Mucosa of descending colon (tissue), 3 donors: Measurements from ENCODE around the gene FGGY. TPM values are rescaled to one million over a fixed set of nuclear protein-coding genes. Genes with fewer than 3 reads are reported as not detected.

Source experiments
- ATAC-seq: fragments of 200-7000 bp; cut with Tn5 transposase; one replicate; pipeline ENCODE4 v1.9.1; 2020; ENCODE audit warnings: mild to moderate bottlenecking, moderate library complexity
- DNase-seq, 3 donors: peaks; one replicate each; pipeline ENCODE4 v3.0.0-alpha.2; 2020
- H3K36me3 ChIP-seq: fragments of 200-600 bp; one replicate; pipeline ENCODE4 v1.8.0; 2021; ENCODE audit warnings: low read depth, mild to moderate bottlenecking
- H3K4me1 ChIP-seq: fragments of 200-600 bp; one replicate; pipeline ENCODE4 v1.8.0; 2021; ENCODE audit warnings: low read depth, mild to moderate bottlenecking
- H3K4me3 ChIP-seq: fragments of 200-600 bp; one replicate; pipeline ENCODE4 v1.8.0; 2021; ENCODE audit warnings: mild to moderate bottlenecking
- H3K9me3 ChIP-seq: fragments of 200-600 bp; one replicate; pipeline ENCODE4 v1.8.0; 2021; ENCODE audit warnings: mild to moderate bottlenecking
- intact Hi-C, 2 donors: fragments of 100-400 bp; cut with DNase I in 1 of 2; cut with micrococcal nuclease in 1 of 2; formaldehyde crosslinking; loops; one replicate each; pipeline versions ENCODE4 v1.11.0 to v1.11.1; 2022; cut with DNase I, micrococcal nuclease
- total RNA-seq, 3 donors: library from RNA; stranded (reverse); fragmentation: NEBNext Ultra II Directional in 2 of 3; extraction: Animal tissue kit (Norgen Biotek cat#: 25700) in 2 of 3; gene quantifications; one replicate each; pipeline versions ENCODE4 v1.2.1 to v1.2.4, GENCODE V29; 2021 to 2023
- TF ChIP-seq, protein P1 (sequence below): fragments of 200-600 bp; IDR thresholded peaks from one replicate; pipeline ENCODE4 v1.8.0; 2022; ENCODE audit warnings: antibody characterized with exemption, mild to moderate bottlenecking
- donor health status: DM: no; HTN: no; CAD: no; lungs with moderate emphysema.
- donor health status: DM: no; HTN: no; CAD: no.
- donor health status: DM: no; HTN: yes; CAD: no.

Gene FGGY
- total RNA-seq, 3 donors from 2014 or later = 25.2 to 38.3 (median 36.6) TPM

- Histone ChIP-seq H3K4me1 (no peaks in the 10 kb centered on the region), H3K9me3 (peaks cover 11% of the 10 kb centered on the region), H3K36me3 (no peaks in the 10 kb centered on the region), H3K4me3 (no peak overlapping the region)
- TF ChIP-seq, protein P1, sequence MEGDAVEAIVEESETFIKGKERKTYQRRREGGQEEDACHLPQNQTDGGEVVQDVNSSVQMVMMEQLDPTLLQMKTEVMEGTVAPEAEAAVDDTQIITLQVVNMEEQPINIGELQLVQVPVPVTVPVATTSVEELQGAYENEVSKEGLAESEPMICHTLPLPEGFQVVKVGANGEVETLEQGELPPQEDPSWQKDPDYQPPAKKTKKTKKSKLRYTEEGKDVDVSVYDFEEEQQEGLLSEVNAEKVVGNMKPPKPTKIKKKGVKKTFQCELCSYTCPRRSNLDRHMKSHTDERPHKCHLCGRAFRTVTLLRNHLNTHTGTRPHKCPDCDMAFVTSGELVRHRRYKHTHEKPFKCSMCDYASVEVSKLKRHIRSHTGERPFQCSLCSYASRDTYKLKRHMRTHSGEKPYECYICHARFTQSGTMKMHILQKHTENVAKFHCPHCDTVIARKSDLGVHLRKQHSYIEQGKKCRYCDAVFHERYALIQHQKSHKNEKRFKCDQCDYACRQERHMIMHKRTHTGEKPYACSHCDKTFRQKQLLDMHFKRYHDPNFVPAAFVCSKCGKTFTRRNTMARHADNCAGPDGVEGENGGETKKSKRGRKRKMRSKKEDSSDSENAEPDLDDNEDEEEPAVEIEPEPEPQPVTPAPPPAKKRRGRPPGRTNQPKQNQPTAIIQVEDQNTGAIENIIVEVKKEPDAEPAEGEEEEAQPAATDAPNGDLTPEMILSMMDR = no peak
- intact Hi-C loops = no loop called here
- DNase-seq = no peak
- no peak for ATAC-seq
These were observed 6.0 kb downstream of the FGGY start for GRCh38 chr1:59302871-59303270.

GRCh38 chr1:59305188-59305587, 8.3 kb downstream of the FGGY start:
- no peaks in the 10 kb centered on the region for H3K4me1 ChIP-seq
- peaks cover 11% of the 10 kb centered on the region for H3K9me3 ChIP-seq
- H3K36me3 ChIP-seq = no peaks in the 10 kb centered on the region
- intact Hi-C loops = no loop called here
- DNase-seq = no peak
- H3K4me3 ChIP-seq = no peak overlapping the region
- no peak for ATAC-seq
- TF ChIP-seq, protein P1 = no peak

GRCh38 chr1:59307591-59307990, 10.7 kb downstream of the FGGY start:
- TF ChIP-seq, protein P1 = no peak
- H3K9me3 ChIP-seq = peaks cover 11% of the 10 kb centered on the region
- no peak for ATAC-seq
- H3K4me1 ChIP-seq = no peaks in the 10 kb centered on the region
- DNase-seq = no peak
- H3K4me3 ChIP-seq = no peak overlapping the region
- intact Hi-C loops = no loop called here
- H3K36me3 ChIP-seq = no peaks in the 10 kb centered on the region

DNA sequence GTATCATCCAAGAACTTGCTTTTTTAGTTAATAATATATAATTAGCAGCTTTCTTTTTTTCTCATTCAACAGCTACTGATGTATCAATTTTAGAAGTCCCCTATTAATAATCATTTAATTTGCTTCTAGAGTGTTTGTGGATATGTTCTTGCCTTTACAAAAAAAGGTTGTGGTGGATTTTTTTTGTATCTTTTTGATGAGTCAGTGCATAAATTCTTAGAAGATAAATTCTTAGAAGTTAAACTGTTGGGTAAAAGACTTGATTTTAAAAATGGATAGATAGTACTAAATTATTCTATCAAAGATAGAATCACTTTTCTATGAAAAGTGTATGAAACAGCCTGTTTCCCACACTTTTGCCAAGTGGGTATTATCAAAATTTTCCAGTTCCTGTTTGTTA, 11.9 kb downstream of the FGGY start:
- Histone ChIP-seq H3K4me3 (no peak overlapping the region), H3K9me3 (peaks cover 11% of the 10 kb centered on the region), H3K4me1 (no peaks in the 10 kb centered on the region), H3K36me3 (no peaks in the 10 kb centered on the region)
- DNase-seq (no peak), ATAC-seq (no peak)
- TF ChIP-seq, protein P1 = no peak
- intact Hi-C loops = no loop called here

DNA sequence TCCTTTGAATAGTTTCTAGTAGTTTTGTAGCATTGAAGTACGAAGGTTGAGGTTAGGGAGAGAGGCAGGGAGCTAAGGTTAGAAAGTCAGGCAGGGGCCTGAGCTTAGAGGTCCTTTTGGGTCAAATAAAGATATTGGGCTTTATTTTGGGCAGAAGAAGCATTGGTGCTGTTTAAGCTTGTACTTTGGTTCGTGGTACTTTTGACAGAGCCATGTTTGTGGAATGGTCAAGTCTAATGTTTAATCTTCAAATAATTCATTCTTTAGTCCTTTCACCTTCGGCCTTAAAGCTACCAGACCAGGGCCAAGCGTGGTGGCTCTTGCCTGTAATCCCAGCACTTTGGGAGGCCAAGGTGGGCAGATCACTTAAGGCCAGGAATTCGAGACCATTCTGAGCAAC, 12.5 kb downstream of the FGGY start:
- ATAC-seq = no peak
- no peak overlapping the region for H3K4me3 ChIP-seq
- TF ChIP-seq, protein P1 = no peak
- H3K4me1 ChIP-seq = no peaks in the 10 kb centered on the region
- DNase-seq = no peak
- intact Hi-C loops = no loop called here
- peaks cover 11% of the 10 kb centered on the region for H3K9me3 ChIP-seq
- H3K36me3 ChIP-seq = no peaks in the 10 kb centered on the region

DNA sequence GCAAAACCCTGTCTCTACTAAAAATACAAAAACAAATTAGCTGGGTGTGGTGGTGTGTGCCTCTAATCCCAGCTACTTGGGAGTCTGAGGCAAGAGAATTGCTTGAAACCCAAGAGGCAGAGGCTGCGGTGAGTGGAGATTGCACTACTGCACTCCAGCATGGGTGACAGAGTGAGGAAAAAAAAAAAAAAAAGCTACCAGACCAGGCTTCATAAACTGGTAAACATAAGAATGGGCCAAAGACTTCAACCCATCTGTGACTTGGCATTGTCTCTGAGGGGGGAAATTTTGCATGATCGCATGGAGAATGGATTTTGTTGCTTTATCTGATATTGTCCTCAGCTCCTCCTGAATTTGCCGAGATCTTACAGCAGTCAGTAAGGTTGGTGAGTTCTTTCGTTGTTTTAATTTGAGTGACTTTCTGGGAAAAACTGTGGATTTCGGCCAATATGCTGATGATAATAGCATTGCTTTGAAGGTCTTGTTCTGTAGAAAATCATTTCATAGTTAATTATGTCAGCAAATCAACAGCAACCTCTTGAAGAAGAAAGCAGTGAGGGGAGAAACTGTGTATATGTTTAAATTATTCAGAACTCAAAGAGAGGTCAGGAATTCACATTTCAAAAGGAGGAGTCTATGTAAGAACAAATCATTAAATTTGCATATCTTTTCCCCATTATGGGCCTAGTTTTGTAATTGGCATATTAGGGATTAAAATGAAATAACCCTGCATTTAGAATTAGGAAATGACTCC, 13.1 kb downstream of the FGGY start:
- no peak for DNase-seq
- no peak for ATAC-seq
- TF ChIP-seq, protein P1 = no peak

More for the DNA sequence above, 13.1 kb downstream of the FGGY start:
- Histone ChIP-seq H3K9me3 (peaks cover 9% of the 10 kb centered on the region), H3K4me3 (no peak overlapping the region), H3K36me3 (no peaks in the 10 kb centered on the region), H3K4me1 (peaks cover under 1% of the 10 kb centered on the region)
- intact Hi-C loops = no loop called here
